ENCODE measurements around the gene CDK11B. TPM values are rescaled to one million over a fixed set of nuclear protein-coding genes. Genes with fewer than 3 reads are reported as not detected.
"Not testable (repeated sequence)": the region's sequence is repeated elsewhere in the genome, so short reads cannot be mapped to it uniquely, and the experiment has no call there.

CDK11B gene
- total RNA-seq, 1 donor from 2014 or later: 35.6 TPM

GRCh38 chr1:1662830-1663560 lies 4.2 kb upstream of the CDK11B start:
- intact Hi-C loops (cut with micrococcal nuclease): not testable (repeated sequence)

- intact Hi-C loops (cut with micrococcal nuclease): not testable (repeated sequence)
These were observed 3.6 kb upstream of the CDK11B start for GRCh38 chr1:1662392-1662791.

GRCh38 chr1:1648265-1648664 lies 10.5 kb downstream of the CDK11B start:
- intact Hi-C loops (cut with micrococcal nuclease): not testable (repeated sequence)

DNA sequence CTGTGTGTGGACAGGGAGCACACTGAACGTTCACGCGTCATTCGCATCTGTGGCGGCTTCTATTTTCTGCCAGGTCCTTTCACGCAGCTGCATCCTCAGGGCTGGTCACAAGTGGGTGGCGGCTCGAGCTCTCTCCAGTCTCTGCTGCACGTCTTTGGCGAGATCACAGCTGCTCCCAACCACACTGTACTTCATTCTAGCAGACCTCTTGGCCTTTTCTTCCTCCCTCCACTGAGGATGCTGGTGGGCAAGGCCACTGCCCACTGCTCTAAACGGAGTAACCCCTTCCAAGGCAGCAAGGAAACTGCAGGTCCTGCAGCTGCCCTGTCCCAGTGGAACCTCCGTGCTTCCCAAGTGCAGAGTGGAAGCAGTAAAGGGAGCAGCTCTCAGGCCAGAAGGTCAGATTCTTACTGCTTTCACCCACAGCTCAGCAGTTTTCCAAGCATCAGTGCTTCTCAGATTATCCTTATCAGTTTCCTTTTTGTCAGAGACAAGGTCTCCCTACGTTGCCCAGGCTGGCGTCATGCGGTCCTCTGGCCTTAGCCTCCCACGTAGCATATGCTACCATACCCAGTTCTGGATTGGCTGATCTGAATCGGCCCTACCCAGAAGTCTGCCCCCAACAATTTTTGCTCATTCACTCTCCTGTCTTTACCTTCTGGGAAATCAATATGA lies 11.1 kb downstream of the CDK11B start:
- intact Hi-C loops (cut with micrococcal nuclease): not testable (repeated sequence)

DNA sequence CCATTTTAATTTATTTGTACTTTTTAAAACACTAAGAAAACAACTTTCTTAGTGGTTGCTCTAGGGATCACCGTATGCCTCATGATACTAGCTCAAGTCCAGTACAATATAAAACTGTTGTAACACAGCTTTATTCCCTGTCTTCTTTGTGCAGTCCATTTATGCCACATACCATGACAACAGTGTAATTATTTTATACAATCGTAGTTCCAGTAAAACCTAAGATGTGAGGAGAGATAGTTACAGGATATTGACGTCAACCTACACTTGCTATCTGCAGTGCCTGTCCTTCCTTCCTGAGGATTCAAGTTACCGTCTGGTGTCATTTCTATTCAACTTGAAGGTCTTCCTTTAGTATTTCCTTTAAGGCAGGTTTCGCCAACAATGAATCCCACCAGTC lies 12.5 kb downstream of the CDK11B start:
- intact Hi-C loops (cut with micrococcal nuclease): not testable (repeated sequence)

DNA sequence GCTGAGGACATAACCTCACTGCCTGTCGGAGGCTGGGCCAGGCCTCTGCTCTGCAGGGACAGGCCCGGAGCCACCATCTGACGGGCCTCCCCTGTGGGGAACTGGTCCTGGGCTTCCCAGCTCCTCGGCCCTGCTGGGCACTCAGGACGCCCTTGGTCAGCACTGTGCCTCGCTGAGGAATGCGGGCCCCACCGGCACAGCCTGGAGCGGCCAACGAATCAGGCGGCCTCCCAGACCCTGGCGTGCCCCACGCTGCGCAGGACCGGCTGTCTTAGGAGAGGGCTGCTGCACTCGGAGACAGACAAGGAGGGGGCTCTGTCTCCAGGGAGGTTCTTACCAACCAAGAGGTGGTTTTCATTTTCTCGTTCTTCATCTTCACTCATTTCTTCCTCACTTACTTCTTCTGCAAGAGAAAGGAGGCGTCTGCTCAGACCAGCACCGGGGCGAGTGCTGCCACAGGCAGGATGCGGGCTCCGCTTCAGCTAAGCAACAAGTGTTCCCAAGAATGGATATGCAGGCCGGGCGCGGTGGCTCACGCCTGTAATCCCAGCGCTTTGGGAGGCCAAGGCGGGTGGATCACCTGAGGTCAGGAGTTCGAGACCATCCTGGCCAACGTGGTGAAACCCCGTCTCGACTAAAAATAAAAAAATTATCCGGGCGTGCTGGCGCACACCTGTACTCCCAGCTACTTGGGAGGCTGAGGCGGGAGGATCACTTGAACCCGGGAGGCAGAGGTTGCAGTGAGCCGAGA lies 17.9 kb downstream of the CDK11B start:
- intact Hi-C loops (cut with micrococcal nuclease): not testable (repeated sequence)

GRCh38 chr1:1640081-1640480 lies 18.7 kb downstream of the CDK11B start:
- intact Hi-C loops (cut with micrococcal nuclease): not testable (repeated sequence)

DNA sequence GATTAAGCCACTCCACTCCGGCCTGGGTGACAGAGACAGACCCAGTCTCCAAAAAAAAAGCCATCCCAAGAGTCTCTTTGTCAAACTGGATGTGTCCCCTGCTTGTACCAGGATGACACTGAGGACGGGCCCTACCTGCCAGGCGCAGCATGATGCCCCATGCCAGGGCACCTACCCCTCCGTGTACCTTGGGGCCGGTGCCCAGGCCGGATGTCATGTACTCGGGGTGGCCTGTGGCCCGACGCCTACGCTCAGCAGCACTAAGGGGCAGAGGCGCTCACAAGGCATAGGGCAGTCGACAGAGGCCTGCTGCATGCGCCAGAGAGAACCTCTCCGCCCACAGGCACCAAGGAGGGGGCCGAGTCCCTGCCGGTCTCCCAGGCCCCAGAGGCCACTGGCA lies 19.4 kb downstream of the CDK11B start:
- intact Hi-C loops (cut with micrococcal nuclease): not testable (repeated sequence)

- intact Hi-C loops (cut with micrococcal nuclease): not testable (repeated sequence)
These were observed 20.3 kb downstream of the CDK11B start for GRCh38 chr1:1638528-1638927.

DNA sequence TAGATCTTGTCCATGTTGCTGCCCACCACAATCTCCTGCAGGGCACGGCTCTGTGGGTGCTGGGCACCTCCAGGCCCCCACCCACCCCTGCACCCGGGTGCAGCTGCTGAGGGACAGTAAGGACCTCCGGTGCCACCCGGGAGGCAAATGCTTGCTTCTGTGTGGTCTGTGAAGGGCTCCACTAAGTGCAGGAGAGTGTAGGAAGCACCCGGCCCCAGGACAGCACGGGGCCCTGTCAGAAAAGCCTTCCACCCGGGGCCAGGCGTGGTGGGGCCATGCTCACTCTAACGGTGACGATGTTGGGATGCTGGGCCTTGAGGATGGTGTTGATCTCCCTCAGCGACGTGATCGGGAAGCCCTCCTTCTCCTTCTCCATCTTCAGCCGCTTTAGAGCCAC lies 21.3 kb downstream of the CDK11B start:
- intact Hi-C loops (cut with micrococcal nuclease): not testable (repeated sequence)

DNA sequence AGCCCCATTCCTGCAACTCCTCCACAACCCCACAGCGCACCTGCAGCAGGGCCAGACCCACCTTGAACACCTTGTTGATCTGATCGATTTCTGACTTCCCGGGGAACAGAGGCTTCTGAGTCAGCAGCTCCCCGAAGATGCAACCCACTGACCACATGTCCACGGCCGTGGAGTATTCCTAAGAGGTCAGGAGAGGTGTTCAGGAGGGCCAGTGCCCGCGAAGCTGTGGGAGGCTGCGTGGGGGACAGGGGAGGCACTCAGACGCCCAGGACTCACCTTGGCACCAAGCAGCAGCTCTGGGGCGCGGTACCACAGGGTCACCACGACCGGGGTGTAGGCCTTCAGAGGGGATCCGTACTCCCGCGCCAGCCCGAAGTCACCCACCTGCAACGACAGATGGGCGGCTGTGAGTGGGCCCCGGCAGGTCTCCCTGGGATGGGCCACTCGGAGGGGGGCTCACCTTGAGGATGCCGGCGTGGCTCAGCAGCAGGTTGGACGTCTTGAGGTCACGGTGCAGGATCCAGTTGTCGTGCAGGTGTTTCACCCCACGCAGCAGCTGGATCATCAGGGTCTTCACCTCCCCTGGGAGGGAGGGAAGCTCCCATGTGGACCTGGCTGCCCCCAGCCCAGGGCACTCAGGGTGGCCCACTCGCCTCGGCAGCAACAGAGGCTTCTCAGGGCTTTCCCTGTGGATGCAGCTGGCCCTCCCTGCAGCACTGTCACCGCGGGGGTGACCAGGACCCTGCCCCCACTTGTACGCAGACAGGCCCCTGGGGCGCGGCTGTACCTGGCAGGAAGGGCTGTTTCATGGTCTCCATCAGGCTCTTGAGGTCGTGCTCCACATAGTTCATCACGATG lies 22.0 kb downstream of the CDK11B start:
- intact Hi-C loops (cut with micrococcal nuclease): not testable (repeated sequence)

GRCh38 chr1:1634613-1635012 lies 24.2 kb downstream of the CDK11B start:
- intact Hi-C loops (cut with micrococcal nuclease): not testable (repeated sequence)

DNA sequence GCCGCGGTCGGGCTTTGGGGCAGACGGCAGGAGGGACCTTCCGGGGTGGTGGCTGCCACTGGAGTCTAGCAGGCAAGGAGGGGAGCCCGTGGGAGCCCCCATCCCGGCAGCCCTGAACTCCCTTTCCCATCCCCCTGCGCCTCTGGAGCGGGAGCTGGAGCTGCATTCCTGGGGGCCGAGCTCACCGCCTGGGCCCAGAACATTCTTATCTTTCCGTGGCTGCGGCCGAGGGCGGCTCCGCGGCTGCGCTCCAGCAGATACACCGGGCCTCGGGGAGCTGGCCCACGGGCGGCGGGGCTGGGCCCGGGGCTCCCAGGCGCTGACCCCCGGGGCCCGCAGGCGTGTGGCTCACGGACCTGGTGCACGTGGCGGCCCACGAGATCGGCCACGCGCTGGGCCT lies 25.4 kb downstream of the CDK11B start:
- intact Hi-C loops (cut with micrococcal nuclease): not testable (repeated sequence)

DNA sequence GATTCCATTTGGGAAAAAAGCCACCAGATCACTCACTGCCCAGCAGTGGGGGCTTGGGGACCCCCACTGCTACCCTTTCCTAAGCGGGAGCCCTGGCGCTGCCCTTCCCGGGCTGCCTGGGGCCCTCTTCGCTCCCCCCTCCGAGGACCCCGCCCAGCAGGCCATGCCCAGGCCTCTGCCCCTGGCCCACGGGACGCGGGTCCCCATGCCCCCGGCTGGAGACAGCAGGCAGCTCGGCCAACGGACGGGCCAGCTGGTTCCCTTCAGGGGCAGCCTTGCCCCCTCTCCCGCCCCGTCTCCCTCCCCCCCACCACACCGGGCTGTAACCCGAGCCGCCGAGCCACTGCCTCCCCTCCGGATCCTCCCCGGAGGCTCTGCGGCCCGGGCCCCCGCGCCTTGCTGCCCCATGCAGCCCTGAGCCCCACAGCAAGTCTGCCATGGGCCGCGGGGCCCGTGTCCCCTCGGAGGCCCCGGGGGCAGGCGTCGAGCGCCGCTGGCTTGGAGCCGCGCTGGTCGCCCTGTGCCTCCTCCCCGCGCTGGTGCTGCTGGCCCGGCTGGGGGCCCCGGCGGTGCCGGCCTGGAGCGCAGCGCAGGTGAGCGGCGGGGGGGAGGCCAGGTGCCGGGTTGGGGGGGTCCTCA lies 26.9 kb downstream of the CDK11B start, which contains the start of gene MMP23B:
Gene MMP23B, plus strand, starts transcription at position 392 of the 639 bp plus-strand sequence. Its CDS starts 46 bp downstream, at position 438.
- intact Hi-C loops (cut with micrococcal nuclease): loop anchor here (2.0 kb wide), 1 partner anchor 17 kb away; the partner anchor contains the start of gene MIB2

- intact Hi-C loops (cut with micrococcal nuclease): loop anchor here (2.0 kb wide), 1 partner anchor 16 kb away; the partner anchor contains the start of gene MIB2
These were observed 27.6 kb downstream of the CDK11B start for GRCh38 chr1:1630965-1631781.

DNA sequence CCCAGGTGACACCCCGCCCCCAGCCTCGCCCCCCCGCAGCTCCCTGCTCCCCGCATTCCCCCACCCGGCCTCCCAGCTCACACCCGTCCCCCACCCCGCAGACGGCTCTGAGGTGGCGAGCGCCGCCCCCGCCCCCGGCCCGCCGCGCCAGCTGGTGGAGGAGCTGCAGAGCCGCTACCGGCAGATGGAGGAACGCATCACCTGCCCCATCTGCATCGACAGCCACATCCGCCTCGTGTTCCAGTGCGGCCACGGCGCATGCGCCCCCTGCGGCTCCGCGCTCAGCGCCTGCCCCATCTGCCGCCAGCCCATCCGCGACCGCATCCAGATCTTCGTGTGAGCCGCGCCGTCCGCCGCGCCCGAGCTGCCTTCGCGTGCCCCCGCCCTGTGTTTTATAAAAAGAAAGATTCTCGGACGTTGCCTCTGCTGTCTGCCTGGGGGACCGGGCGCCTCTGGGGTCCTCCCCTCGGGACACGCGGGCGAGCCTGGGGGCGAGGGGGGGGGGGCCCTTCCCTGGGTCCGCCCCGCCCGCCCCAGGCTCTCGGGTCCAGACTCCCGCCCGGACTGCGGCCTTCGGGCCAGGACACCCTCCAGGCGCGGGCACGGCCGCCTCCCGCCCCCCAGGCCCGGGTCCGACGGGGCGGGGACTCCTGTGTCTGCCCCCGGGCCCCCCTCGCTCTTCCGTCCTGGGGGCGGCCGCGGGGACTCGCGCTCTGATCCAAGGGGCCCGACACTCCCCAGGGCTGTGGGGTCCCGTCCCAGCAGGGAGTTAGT lies 28.4 kb downstream of the CDK11B start:
- intact Hi-C loops (cut with micrococcal nuclease): loop anchor here (2.0 kb wide), 1 partner anchor 16 kb away; the partner anchor contains the start of gene MIB2

DNA sequence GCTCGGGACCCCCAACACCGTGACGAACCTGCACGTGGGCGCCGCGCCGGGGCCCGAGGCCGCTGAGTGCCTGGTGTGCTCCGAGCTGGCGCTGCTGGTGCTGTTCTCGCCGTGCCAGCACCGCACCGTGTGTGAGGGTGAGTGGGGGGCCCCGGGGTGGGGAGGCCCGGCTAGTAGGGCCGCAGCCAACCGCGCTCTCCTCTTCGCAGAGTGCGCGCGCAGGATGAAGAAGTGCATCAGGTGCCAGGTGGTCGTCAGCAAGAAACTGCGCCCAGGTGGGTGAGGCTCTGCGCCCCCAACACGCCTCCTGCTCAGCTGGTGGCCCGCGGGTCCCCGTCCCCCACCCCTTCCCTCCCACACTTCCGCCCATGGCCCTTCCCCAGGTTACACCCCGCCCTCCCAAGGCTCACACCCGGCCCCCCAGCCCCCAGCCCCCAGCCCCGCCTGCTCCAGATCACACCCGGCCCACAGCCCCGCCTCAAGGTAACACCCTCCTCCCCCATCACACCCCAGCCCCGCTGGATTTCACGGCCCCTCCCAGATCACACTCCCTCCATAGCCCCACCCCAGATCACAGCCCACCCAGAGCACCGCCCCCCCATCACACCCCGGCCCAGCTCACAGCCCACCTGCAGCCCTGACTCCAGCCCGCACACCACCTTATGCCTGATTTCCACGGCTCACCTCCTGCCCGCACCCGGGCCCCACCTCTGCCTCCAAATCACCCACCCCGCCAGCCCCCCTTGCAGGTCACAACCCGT lies 29.2 kb downstream of the CDK11B start:
- intact Hi-C loops (cut with micrococcal nuclease): loop anchor here (2.0 kb wide), 1 partner anchor 15 kb away; the partner anchor contains the start of gene MIB2

All from T-helper 2 cell treated with Interferon-gamma antibody and Interleukin-4, amounts not matched to agents 100 ng/mL and 5 ng/mL, for 36 hours (primary cell).